Fibroblast of skin of right quadriceps (primary cell): ENCODE results near the gene PTGDR2.

ENCODE experiments used
- DNase-seq: peaks from one replicate; pipeline ENCODE4 v3.0.0-alpha.2; 2013

PTGDR2 gene

DNA sequence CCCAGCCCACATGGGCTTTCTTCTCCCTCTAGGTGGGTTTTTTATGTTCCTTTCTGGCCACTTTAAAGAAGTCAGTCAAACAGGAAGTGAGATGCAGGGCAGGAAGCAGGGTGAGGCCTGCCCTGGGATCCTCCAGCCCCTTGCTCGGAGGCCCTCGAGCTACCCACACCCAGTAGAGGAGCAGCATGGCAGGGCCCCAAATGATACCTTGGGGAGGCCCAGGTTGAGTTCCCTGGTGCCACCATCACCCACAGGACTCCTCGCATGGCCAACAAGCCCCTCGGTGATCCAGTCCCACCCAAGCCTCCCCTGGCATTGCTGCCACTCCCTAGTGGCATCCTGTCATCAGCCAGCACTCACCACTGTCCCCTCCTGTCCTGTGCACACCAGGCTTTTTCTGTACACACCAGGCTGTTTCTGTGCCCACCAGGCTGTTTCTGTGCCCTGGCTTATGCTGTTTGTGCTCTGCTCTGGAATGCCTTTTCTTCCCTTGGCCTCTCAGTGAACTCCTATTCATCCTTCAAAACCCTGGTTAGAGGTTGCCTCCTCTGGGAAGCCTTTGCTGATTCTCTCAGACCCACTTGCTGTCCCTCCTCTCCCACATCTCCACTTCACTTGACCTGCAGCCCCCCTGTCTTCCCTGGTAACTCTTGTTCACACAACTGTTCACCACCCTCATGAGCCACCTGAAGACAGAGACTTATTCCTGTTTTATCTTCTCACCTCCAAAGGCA, 3.1 kb upstream of the PTGDR2 start:
- no peak for DNase-seq

DNA sequence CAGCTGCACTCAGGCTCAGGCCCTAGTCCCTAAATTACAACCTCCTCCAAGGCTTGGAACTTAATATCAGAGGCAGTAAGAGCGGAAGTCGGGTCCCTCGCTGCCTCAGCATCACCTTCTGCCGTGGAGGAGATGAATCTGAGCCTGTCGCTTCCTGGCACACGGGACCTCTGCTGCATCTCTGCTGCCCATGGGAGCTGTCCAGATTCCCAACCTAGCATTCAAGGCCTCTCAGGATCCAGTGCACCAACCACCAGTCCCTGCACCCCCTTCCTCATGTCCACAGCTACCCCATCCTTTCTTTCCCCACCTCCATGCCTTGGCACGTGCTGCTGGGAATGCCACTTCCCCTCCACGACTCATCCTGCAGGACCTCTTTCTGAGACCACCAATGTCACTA, 2.5 kb upstream of the PTGDR2 start:
- no peak for DNase-seq

DNA sequence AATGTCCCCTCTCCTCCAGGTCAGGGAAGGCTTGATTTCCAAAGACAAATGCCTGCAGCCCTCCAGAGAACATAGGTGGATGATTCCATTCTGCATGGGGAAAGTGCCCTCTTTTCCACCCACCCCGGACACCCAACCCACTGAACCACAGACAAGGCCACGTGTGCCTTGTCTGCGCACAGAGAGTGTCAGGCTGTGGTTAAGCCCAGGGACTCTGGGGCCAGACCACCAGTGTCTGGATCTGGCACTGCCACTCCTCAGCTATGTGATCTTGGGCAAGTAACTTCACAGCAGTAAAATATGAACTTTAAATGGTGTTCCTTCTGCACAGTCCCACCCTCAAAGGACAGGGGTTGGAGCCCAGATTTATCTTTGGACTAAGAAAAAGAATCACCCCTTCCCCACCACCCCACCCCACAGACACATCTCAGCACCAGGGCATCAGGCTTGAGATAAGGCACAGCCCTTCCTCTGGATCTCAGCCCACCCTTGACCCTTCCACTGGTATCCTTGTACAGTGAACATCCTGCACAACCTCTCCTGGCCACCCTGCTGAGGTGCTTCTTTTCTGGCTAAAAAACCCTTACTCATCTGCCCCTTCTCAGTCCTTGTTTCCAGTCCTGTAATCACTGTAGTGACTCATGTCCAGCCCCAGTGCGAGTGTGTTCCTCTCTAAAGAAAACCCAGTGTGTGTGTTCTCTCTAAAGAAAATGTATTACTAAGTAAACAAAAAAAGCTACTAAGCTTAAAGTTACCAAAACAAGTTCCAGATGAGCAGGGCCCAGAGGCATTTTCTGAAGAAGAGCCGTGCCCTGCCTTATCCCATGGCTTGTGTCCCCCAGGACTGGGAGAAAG, 1.9 kb upstream of the PTGDR2 start:
- DNase-seq = no peak

DNA sequence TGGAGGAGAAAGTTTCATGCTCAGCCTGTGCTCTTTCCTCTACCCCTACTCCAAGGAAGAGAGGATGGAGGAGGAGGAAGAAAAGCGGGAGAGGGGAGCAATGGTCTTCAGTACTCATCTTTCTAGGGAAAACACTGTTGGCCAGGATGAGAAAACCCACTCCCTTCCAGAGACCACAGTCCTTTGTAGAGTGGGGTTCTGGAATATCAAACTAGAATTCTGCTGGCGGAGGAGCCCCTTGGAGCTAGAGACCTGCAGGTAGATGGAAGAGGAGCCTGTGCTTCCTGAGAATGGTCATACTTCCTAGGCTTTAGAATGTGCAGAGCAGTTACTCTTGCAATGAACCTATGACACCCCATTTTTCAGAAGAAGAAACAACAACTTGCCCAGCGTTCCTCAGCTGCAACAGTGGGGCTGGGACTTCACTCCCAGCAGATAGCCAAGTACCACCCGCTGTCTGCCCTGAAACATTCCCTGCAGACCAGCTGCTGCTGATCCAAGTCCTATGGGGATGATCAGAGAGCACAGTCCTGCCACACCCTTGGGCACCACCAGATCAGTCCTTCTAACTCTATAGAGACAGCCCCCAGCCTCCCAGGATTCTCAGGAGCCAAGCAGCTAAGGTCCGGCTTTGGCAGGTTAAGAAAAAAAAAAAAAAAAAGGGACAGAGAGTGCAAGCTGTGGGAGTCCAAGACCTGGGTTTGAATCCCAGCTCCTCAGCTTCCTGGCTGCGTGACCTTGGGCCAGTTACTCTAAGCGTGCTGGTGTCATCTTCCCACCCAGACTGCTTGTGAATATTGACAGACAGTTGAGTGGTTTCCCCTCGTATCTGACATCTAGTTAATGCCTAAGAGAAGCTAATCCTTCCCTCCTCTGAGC, 664 bp downstream of the PTGDR2 start:
- no peak for DNase-seq

DNA sequence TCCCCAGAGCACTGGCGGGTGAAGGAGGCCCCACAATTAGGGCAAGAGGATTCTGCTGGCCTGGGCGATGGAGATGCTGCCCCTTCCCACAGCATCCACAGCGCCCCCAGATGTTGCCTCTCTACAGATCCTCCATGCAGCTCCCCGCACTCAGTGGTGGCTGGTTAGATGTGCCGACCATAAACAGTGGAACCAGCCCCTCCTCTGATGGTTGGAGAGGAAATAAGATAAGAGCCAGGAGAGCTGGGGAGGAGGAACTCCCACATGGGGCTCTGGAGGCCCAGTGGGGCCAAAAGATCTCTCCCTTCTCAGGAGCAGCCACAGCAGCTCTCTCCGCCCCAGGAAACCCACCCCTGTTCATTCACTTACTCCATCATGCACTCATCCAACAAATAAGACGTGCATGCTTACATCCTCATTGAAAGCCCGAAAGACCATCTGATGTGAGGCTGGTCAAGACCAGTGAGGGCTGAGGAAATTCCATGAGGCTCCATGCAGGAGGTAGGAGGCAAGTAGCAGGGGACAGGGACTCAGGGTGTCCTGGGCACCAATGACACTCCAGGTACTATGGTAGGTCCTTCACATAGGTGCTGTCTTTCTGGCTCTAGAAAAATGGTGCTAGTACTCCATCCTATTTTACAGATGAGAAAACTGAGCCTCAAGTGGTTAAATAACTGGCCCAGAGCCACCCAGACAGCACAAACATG, 1.5 kb downstream of the PTGDR2 start:
- no peak for DNase-seq

DNA sequence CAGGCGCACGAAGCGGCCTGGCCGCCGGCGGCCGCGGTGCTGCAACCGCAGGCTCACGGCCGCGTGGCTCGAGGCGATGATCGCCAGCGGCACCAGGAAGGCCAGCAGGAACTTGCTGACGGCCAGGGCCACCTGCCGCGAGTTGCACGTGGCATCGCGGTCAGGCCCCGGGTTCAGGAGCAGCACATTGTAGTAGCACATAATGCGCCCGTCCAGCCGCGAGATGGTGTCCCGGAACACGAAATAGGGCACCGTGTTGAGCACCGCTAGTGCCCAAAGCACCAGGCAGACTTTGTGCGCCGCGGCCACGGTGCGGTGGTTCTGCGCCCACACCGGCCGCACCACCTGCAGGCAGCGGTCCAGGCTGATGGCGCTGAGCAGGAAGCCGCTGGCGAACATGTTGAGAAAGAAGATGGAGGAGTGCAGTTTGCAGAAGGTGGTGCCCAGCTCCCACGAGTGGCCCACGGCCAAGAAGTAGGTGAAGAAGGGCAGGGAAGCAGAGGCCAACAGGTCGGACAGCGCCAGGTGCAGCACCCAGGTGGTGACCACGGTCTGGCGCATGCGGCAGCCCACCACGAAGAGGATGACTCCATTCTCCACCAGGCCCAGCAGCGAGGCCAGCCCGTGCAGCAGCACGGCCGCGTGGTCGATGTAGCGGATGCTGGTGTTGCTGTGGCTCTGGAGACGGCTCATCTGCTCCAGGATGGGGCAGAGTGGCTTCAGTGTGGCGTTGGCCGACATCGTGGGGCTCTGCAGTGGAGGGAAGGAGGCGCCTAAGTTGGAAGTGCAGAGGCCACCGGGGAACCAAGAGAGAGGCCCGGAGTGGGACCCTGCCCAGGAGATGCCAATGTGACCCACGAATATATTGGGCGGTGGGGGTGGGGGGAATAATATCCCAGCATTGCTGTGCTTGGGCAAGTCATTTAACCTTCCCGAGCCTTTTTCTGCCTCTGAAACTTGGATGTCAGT, 2.5 kb downstream of the PTGDR2 start:
- DNase-seq = no peak

DNA sequence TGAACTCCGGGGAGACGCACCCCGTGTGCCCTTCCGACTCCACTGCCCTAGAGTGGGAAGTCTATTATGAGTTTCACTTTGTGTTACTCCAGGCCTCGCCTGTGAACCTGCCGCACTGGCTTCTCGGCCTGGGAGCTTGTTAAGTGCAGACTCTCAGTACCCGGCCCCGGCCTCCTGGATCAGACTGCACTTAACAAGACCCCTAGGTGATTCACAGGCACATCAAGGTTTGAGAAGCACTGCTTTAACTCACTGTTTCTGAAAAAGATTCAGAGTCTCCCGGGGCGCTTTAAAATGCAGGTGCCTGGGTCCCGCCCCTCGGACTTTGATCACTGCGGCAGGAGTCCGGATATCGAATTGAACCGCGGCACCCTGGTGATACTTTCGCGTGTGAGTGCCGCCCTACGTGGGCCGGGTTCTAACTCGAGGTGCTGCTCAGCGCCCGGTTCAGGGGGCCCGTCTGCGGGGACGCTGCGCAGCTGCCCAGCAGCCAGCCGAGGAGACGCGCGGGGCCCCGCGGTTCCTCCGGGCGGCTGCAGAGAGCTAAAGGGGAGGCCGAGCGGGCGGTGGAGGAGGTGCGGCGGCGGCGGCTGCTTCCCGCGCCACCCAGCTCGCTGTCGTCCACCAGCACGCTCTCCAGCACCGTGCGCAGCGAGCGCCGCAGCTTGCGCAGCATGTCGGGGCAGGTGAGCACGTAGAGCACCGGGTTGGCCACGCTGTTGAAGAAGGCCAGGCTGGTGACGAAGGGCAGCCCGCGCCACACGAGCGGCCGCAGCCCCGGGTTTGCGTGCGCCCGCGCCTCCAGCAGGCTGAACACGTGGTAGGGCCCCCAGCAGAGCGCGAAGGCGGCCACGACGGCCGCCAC, 3.4 kb downstream of the PTGDR2 start:
- no peak for DNase-seq

DNA sequence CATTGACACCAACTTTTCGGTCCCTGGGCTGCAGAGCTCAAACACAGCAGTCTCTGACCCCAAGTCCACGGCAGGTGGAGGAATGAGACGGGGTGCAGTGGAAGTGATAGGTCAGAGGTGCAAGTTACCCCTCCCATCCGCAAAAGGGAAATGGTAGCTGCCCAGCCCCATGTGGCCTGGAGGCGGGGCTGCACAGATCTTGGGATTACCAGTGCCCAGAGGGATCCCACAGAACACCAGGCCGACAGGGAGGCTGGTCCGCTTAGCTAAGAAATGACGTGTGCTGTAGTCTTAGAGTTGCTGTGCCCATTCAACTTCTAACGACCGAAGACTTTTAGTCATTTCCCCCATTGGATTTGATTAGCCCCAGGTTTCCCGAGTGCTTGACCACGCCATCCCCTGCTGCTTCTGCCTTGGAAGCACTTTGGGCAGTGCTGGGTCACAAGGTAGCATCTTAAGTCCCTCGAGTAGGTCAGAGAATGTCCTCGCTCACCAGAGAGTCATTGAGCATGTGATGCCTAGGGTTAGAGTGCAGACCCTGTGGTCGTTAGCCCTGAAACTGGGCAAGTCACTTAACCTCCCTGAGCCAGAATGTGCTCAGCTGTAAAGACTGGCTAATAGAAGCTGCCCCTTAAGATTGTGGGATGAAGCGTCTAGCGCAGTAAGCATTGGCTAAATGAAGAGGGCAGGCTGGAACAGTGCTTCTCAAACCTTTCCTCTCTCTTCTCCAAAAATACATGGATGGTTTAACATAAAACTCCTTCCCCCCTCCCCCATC, 4.2 kb downstream of the PTGDR2 start:
- no peak for DNase-seq

DNA sequence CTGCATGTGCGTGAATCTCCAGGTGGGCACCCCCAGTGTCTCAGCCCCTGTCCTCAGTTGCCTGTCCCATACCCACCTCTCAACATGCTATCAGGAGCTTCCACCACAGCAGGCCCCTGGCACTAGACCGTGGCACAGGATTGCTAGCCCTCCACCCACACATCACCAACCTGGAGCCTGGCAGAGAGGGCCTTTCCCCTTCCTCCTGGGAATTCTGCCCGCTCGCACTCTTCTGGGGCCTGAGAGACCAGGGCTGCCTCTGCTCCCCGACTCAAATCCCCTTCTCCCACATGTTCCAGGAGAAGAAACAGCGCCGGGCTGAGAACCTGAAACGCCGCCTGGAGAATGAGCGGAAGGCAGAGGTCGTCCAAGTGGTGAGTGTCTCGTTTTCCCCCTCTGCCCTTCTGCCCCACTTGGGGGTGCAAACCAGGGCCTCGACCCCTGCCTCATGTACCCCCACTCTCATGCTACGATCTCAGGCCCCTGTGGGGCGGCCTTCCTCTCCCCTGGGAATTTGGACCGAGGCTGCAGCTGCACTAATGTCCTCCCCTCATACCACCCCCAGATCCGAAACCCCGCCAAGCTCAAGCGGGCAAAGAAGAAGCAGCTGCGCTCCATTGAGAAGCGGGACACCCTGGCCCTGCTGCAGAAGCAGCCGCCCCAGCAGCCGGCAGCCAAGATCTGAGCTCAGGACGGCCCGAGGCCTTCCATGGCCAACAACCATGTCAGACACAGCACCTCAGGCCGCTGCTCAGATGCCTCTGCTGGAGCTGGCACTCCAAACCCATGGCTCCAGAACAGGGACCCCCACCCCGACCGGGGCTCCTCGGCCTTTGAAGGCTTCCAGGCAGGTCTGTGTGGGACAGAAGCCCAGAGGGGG, 5.9 kb downstream of the PTGDR2 start:
- DNase-seq = no peak

DNA sequence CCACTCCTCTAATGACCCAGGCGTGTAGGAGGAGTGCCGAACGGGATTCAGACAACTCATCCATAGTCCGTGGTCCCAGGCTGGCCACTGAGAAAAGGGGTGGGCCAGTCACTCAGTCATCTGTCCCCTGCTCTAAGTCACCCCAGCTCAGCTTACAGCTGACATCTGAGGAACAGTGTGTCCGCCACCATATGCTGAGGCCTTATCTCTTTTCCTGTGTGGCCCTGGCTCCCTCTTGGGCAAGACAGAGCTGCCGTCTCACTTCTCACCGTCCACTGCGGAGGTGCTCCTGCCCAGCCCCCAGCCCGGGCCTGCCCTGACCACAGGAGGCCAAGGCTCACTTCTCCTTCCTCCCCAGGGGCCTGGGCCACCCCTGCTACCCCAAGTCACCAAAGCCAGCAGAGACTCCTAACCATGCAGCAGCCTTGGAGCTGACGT, 7.0 kb downstream of the PTGDR2 start:
- DNase-seq = no peak

DNA sequence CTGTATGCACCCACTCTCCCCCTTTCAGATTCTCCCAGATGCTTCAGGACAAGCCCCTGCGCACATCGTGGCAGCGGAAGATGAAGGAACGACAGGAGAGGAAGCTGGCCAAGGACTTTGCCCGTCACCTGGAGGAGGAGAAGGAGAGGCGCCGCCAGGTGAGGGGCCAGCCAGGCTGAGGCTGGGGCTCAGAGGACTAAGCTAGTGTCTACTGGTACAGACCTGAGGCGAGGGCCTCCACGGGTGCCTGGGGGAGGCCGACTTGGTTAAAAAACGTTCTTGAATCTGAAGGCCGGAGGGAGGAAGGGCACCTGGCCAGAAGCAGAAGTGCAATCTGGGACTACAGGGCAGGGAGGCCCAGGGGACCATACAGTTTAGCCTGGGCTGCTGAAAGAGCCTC, 7.9 kb downstream of the PTGDR2 start:
- DNase-seq = no peak

DNA sequence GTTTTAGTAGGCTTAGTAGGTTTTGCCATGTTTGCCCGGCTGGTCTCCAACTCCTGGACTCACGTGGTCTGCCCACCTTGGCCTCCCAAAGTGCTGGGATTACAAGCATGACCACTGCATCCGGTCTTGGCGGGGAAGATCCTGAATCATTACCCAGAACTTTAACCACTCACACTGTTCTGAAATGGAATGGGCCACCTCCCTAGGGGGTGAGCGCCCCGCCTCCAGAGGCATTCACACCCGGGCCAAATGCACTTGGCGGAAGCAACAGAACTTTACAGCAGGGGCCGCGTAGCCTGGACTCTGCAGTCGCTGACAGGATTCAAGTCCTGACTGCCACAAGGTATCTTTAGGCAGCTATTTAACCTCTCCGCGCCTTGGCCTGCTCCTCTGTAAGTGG, 8.5 kb downstream of the PTGDR2 start:
- DNase-seq = no peak

DNA sequence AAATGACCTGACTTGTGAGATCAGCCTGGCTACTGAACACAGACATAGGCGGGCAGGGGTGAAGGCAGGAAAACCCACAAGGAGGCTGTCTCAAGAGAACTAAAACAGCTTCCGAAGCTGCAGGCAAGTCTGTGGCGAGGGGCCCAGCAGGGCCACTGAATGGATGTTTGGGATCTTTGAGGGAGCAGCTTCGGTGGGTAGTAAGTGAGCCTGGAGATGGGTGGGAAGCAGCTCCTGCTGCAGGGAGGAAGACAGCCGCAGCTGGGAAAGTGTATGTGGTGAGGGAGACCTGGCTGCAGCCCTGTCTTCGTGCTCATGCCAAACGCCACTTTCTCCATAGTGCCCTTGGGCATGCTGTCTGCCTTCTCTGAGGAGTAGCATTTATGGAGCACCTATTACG, 10.4 kb downstream of the PTGDR2 start:
- DNase-seq = no peak

DNA sequence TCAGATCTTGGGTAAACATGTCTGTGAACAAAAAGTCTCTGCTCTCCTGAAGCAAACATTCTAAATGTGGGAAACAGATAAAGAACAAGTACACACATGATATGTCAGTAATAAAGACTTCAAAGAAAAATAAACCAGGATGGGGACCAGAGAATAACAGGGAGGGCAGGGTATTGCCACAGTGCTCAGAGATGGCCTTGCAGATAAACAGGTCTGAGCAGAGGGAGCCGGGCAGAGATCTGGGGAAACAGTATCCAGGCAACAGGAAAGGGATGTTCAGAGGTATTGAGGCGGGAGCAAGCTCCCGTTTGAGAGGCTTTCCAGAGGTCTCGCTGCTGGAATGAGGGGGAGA, 10.9 kb downstream of the PTGDR2 start:
- DNase-seq = no peak

DNA sequence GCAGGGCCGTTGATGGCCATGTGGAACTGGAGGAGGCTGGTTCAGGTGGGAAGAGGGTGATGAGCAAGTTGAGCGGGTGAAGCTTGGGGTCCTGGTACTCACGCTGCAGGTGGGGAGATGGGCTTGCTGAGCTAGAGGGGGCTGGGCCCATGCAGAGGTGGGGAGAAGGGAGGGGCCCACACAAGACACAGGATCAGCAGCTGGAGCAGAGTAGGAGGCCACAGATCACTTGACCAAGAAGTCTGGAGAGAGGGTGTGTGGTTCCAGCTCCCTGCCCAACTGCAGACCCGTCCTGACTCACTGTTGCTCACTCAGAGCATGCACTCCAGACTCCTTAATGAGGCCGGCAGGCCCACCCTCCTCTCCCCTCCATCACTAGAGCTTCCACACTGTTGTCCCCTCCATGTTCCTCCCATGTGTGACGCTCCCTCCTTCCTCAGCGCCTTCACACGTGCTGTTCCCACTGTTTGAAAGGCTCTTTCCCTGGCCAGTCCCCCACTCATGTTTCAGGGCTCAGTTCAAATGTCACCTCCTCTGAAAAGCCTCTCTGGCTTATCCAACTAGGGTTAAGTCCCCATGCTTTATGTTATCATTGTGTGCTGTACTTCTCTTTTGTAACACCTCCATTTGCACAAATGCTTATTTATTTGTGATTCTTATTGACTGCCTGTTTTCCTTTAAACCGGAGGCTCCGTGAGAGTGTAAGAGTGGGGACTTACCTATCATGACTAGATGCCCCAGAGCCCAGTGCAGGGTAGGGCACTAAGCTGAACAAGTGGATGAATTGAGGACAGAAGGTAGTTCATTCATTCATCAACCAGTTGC, 11.5 kb downstream of the PTGDR2 start:
- DNase-seq = no peak

DNA sequence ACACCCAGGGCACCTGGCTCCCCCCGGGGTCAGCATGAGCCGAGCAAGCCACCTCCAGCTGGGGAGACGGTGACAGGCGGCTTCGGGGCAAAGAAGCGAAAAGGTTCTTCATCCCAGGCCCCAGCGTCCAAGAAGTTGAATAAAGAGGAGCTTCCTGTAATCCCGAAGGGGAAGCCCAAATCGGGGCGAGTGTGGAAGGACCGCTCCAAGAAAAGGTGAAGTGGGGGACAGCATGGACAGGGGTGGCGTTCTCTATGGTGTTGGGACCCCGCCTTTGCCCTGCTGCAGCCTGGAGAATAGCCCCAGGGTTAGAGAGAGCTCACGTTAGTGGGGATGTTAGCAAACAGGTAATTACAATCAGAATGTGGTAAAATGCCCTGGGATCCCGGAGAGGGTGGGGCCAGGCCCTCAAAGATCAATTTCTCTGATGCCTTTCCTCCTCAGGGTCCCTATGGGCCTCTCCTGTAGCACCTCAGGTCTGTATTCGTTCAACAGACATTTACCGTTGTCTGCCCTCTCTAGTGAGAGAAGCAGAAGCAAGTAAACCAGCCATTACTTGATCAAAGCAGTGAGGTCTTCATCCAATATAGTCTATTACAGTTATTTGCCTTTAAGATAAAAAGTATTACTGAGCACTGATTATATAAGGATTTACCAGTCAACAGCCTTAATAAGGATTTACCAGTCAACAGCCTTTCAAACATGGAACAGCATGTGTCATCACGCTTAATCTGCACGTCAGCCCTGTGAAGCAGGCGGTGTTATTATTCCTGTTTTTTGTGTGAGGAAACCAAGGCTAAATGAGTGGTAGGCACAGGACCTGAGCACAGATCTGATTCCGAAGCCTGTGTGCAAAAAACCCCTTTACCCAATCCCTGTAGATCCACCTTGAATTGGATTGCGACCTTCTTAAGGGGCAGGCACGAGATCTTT, 12.8 kb downstream of the PTGDR2 start:
- no peak for DNase-seq
